ENCODE measurements around the gene FGF5.

The FGF5 gene

GRCh38 chr4:80322716-80323115 is 56.3 kb downstream of the FGF5 start:
- Histone ChIP-seq H3K27ac (replicated peaks) (no peak overlapping the region), H3K27me3 (ENCODE audit: insufficient read depth, poor library complexity, severe bottlenecking) (no peaks in the 10 kb centered on the region), H3K4me3 (replicated peaks; ENCODE audit: insufficient read depth, low read length) (no peak overlapping the region)
- no peak for DNase-seq (ENCODE audit: low read depth in 1 of 2, low spot score in 1 of 2)
- TF ChIP-seq, protein P1, sequence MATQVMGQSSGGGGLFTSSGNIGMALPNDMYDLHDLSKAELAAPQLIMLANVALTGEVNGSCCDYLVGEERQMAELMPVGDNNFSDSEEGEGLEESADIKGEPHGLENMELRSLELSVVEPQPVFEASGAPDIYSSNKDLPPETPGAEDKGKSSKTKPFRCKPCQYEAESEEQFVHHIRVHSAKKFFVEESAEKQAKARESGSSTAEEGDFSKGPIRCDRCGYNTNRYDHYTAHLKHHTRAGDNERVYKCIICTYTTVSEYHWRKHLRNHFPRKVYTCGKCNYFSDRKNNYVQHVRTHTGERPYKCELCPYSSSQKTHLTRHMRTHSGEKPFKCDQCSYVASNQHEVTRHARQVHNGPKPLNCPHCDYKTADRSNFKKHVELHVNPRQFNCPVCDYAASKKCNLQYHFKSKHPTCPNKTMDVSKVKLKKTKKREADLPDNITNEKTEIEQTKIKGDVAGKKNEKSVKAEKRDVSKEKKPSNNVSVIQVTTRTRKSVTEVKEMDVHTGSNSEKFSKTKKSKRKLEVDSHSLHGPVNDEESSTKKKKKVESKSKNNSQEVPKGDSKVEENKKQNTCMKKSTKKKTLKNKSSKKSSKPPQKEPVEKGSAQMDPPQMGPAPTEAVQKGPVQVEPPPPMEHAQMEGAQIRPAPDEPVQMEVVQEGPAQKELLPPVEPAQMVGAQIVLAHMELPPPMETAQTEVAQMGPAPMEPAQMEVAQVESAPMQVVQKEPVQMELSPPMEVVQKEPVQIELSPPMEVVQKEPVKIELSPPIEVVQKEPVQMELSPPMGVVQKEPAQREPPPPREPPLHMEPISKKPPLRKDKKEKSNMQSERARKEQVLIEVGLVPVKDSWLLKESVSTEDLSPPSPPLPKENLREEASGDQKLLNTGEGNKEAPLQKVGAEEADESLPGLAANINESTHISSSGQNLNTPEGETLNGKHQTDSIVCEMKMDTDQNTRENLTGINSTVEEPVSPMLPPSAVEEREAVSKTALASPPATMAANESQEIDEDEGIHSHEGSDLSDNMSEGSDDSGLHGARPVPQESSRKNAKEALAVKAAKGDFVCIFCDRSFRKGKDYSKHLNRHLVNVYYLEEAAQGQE (IDR thresholded peaks at IDR 0.05; ENCODE audit: insufficient replicate concordance, low read depth) = no peak
- no peak for TF ChIP-seq POLR2AphosphoS5 (IDR thresholded peaks at IDR 0.05; ENCODE audit: low read depth)
- TF ChIP-seq SPI1 (IDR thresholded peaks at IDR 0.05; ENCODE audit: borderline replicate concordance, low read depth) = no peak
- TF ChIP-seq GABPA (IDR thresholded peaks at IDR 0.05; ENCODE audit: low read depth) = no peak
- TF ChIP-seq, protein P2, sequence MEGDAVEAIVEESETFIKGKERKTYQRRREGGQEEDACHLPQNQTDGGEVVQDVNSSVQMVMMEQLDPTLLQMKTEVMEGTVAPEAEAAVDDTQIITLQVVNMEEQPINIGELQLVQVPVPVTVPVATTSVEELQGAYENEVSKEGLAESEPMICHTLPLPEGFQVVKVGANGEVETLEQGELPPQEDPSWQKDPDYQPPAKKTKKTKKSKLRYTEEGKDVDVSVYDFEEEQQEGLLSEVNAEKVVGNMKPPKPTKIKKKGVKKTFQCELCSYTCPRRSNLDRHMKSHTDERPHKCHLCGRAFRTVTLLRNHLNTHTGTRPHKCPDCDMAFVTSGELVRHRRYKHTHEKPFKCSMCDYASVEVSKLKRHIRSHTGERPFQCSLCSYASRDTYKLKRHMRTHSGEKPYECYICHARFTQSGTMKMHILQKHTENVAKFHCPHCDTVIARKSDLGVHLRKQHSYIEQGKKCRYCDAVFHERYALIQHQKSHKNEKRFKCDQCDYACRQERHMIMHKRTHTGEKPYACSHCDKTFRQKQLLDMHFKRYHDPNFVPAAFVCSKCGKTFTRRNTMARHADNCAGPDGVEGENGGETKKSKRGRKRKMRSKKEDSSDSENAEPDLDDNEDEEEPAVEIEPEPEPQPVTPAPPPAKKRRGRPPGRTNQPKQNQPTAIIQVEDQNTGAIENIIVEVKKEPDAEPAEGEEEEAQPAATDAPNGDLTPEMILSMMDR (IDR thresholded peaks at IDR 0.05; ENCODE audit: insufficient read depth, low read length) = no peak

DNA sequence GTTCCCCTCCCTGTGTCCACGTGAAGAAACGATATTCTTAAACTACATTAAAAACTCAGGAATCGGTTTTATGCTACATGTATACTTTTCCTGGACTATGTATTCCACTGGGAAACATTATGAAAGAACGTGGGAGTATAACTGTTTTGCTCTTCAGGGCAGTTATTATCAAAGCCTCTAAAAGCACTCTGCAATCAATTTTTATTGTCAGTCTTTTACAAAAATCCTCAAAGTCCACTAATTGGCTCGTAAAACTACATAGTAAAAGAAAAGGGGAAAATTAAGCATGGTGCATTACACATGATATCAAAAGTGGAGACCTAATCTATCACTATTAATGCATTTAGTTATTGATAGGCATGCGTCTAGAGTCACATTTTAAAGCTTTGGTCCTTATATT is 57.7 kb downstream of the FGF5 start:
- DNase-seq (ENCODE audit: low read depth in 1 of 2, low spot score in 1 of 2) = no peak
- H3K27ac ChIP-seq (replicated peaks) = no peak overlapping the region
- peaks cover 3% of the 10 kb centered on the region for H3K27me3 ChIP-seq (ENCODE audit: insufficient read depth, poor library complexity, severe bottlenecking)
- H3K4me3 ChIP-seq (replicated peaks; ENCODE audit: insufficient read depth, low read length) = no peak overlapping the region
- TF ChIP-seq, protein P1 (IDR thresholded peaks at IDR 0.05; ENCODE audit: insufficient replicate concordance, low read depth) = no peak
- TF ChIP-seq GABPA (IDR thresholded peaks at IDR 0.05; ENCODE audit: low read depth) (no peak), SPI1 (IDR thresholded peaks at IDR 0.05; ENCODE audit: borderline replicate concordance, low read depth) (no peak), POLR2AphosphoS5 (IDR thresholded peaks at IDR 0.05; ENCODE audit: low read depth) (no peak)
- TF ChIP-seq, protein P2 (IDR thresholded peaks at IDR 0.05; ENCODE audit: insufficient read depth, low read length) = no peak

DNA sequence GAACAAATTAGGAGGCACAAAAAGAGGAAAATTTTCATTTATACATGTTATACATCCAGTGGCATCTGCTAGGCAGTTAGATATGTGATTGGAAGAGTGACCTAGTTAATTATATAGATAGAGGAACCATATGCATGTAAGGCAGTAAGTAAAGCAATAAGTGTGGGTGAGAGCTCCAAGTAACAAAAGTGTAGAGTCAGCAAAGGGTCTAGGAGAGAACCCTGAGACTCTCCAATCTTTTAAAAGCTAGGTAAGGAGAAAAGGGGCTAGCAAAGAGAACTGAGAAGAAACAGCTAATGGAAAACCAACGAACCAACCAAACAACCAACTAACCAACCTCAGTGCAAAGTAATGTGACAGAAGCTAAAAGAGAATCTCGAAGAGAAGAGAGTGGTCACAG is 65.2 kb downstream of the FGF5 start:
- DNase-seq (ENCODE audit: low read depth in 1 of 2, low spot score in 1 of 2) = no peak
- Histone ChIP-seq H3K27ac (replicated peaks) (no peak overlapping the region), H3K27me3 (ENCODE audit: insufficient read depth, poor library complexity, severe bottlenecking) (peaks cover 21% of the 10 kb centered on the region), H3K4me3 (replicated peaks; ENCODE audit: insufficient read depth, low read length) (no peak overlapping the region)
- TF ChIP-seq POLR2AphosphoS5 (IDR thresholded peaks at IDR 0.05; ENCODE audit: low read depth) (no peak), SPI1 (IDR thresholded peaks at IDR 0.05; ENCODE audit: borderline replicate concordance, low read depth) (no peak), GABPA (IDR thresholded peaks at IDR 0.05; ENCODE audit: low read depth) (no peak)
- TF ChIP-seq, protein P2 (IDR thresholded peaks at IDR 0.05; ENCODE audit: insufficient read depth, low read length) = no peak
- TF ChIP-seq, protein P1 (IDR thresholded peaks at IDR 0.05; ENCODE audit: insufficient replicate concordance, low read depth) = no peak
